NAMALWA (cell line): Measurements from ENCODE around the gene SNRPA.
"Not testable (repeated sequence)": the region's sequence is repeated elsewhere in the genome, so short reads cannot be mapped to it uniquely, and the experiment has no call there.

Experiments used
- DNase-seq: peaks from one replicate; pipeline ENCODE4 v3.0.0-alpha.2; 2015; ENCODE audit warnings: low spot score

The SNRPA gene

GRCh38 chr19:40747536-40747935 lies 3.5 kb upstream of the SNRPA start:
- DNase-seq, result no peak

- DNase-seq, result peak; percentile 100
Observed at GRCh38 chr19:40750058-40750873, 737 bp upstream of the SNRPA start, which contains the start of gene ACTMAP. Gene ACTMAP, minus strand, starts transcription at chr19:40750477. Its CDS starts 674 bp downstream, at chr19:40749803.

GRCh38 chr19:40752257-40752781 lies 1.3 kb downstream of the SNRPA start:
- no peak for DNase-seq

- DNase-seq, result no peak
Observed at GRCh38 chr19:40754611-40755247, 3.7 kb downstream of the SNRPA start.

GRCh38 chr19:40755248-40755624 lies 4.2 kb downstream of the SNRPA start:
- no peak for DNase-seq

- no peak for DNase-seq
Observed at GRCh38 chr19:40755791-40756190, 4.8 kb downstream of the SNRPA start.

GRCh38 chr19:40756502-40757110 lies 5.6 kb downstream of the SNRPA start:
- no peak for DNase-seq

GRCh38 chr19:40758491-40758890 lies 7.5 kb downstream of the SNRPA start:
- DNase-seq, result no peak

- no peak for DNase-seq
Observed at GRCh38 chr19:40759352-40759751, 8.3 kb downstream of the SNRPA start.

- no peak for DNase-seq
Observed at GRCh38 chr19:40762754-40763470, 11.9 kb downstream of the SNRPA start.

GRCh38 chr19:40763526-40763925 lies 12.5 kb downstream of the SNRPA start:
- DNase-seq, result no peak

- DNase-seq, result no peak
Observed at GRCh38 chr19:40763963-40764362, 13.0 kb downstream of the SNRPA start.

GRCh38 chr19:40766385-40766784 lies 15.4 kb downstream of the SNRPA start:
- not testable (repeated sequence) for DNase-seq

- DNase-seq, result no peak
Observed at GRCh38 chr19:40768869-40769268, 17.9 kb downstream of the SNRPA start.

GRCh38 chr19:40771101-40771862 lies 20.3 kb downstream of the SNRPA start:
- peak; percentile 88 for DNase-seq

- no peak for DNase-seq
Observed at GRCh38 chr19:40774916-40775631, 24.1 kb downstream of the SNRPA start, which contains the start of gene MIA. Gene MIA, plus strand, starts transcription at chr19:40775521. Its CDS starts 22 bp downstream, at chr19:40775543.

GRCh38 chr19:40775632-40776022 lies 24.6 kb downstream of the SNRPA start:
- DNase-seq, result no peak

GRCh38 chr19:40776364-40776763 lies 25.4 kb downstream of the SNRPA start:
- no peak for DNase-seq

GRCh38 chr19:40776932-40777644 lies 26.1 kb downstream of the SNRPA start:
- peak; percentile 99 for DNase-seq

- no peak for DNase-seq
Observed at GRCh38 chr19:40777645-40777936, 26.6 kb downstream of the SNRPA start.
